Osteoblast (primary cell): ENCODE measurements around the gene PDZRN3. TPM values are rescaled to one million over a fixed set of nuclear protein-coding genes. Genes with fewer than 3 reads are reported as not detected.

Source experiments
- DNase-seq: peaks from one replicate; pipeline ENCODE4 v3.0.0; 2011; ENCODE audit warnings: low spot score, mixed read lengths; ENCODE audit not compliant: insufficient read length; ENCODE audit errors: missing footprints
- H2AFZ ChIP-seq: 2 replicates; pipeline ENCODE4 v1.6.0; 2011; ENCODE audit warnings: mild to moderate bottlenecking, low read length
- H3K27ac ChIP-seq: 2 replicates; pipeline ENCODE4 v1.5.1; 2011; ENCODE audit warnings: mild to moderate bottlenecking, low read depth, low read length, moderate library complexity
- H3K27me3 ChIP-seq: 2 replicates; pipeline ENCODE4 v1.6.0; 2012; ENCODE audit warnings: mild to moderate bottlenecking, control low read depth, inconsistent platforms, low read length, moderate library complexity; ENCODE audit not compliant: insufficient read depth
- H3K36me3 ChIP-seq: 2 replicates; pipeline ENCODE4 v1.5.1; 2011; ENCODE audit warnings: mild to moderate bottlenecking, low read length, control low read depth, moderate library complexity; ENCODE audit not compliant: insufficient read depth
- H3K4me1 ChIP-seq: 2 replicates; pipeline ENCODE4 v1.5.1; 2011; ENCODE audit warnings: mild to moderate bottlenecking, low read length, control low read depth, moderate library complexity; ENCODE audit not compliant: insufficient read depth
- H3K4me2 ChIP-seq: 2 replicates; pipeline ENCODE4 v1.6.0; 2011; ENCODE audit warnings: mild to moderate bottlenecking, low read length; ENCODE audit not compliant: insufficient read depth
- H3K4me3 ChIP-seq: fragments of 200-600 bp; sonication (generic); 3 replicates; pipeline ENCODE4 v1.5.1; 2012; ENCODE audit warnings: mild to moderate bottlenecking, low read length, inconsistent platforms; ENCODE audit not compliant: insufficient read depth
- H3K79me2 ChIP-seq: 2 replicates; pipeline ENCODE4 v1.6.0; 2012; ENCODE audit warnings: mild to moderate bottlenecking, low read length, control low read depth, inconsistent platforms; ENCODE audit not compliant: insufficient read depth
- H3K9me3 ChIP-seq: 2 replicates; pipeline ENCODE4 v1.5.1; 2011; ENCODE audit warnings: low read depth, low read length, control low read depth
- H4K20me1 ChIP-seq: 2 replicates; pipeline ENCODE4 v1.6.0; 2012; ENCODE audit warnings: mild to moderate bottlenecking, low read length, control low read depth; ENCODE audit not compliant: insufficient read depth
- total RNA-seq: library from RNA; depleted of rRNA; stranded (reverse); fragments of >200 nt; gene quantifications from 2 replicates; pipeline ENCODE4 v1.2.3, GENCODE V29; 2012
- TF ChIP-seq, protein P1 (sequence below): IDR thresholded peaks from 2 replicates; pipeline ENCODE4 v1.5.1; 2011; ENCODE audit warnings: mild to moderate bottlenecking, low read depth, low read length, moderate library complexity; ENCODE audit errors: extremely low read depth

The PDZRN3 gene
- total RNA-seq, 1 donor, result 26.4 TPM

DNA sequence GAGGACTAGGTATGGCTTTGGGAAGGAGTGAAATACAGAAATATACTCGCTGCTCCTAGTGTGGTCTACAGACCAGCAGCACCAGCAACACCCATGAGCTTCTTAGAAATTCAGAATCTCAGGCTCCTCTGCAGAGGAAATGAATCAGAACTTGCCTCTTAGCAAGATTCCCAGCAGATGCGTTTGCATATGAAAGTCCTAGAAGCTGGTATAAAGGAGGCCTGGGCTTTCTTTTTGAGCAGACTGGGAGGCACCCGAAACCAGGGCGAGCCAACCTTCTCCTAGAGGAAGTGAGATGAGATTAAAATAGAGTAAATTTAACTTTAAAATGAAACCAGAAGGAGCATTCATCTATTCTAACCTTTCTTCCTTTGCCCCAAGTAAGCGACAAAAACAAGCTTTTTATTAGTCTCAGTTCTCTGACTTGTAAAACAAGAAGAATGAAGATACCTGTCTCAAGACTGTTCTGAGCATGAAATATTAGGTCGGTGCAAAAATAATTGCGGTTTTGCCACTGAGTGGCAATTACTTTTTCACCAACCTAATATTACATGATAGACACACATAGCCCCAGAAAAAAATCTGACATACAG lies 140.0 kb downstream of the PDZRN3 start:
- peak; percentile 21 for DNase-seq
- Histone ChIP-seq H4K20me1 (peaks cover 5% of the 10 kb centered on the region), H3K36me3 (no peaks in the 10 kb centered on the region), H3K4me3 (no peak overlapping the region), H2AFZ (no peak overlapping the region), H3K9me3 (no peaks in the 10 kb centered on the region), H3K27ac (no peak overlapping the region), H3K79me2 (peaks cover 3% of the 10 kb centered on the region), H3K4me2 (no peak overlapping the region), H3K4me1 (no peaks in the 10 kb centered on the region), H3K27me3 (no peaks in the 10 kb centered on the region)
- TF ChIP-seq, protein P1, sequence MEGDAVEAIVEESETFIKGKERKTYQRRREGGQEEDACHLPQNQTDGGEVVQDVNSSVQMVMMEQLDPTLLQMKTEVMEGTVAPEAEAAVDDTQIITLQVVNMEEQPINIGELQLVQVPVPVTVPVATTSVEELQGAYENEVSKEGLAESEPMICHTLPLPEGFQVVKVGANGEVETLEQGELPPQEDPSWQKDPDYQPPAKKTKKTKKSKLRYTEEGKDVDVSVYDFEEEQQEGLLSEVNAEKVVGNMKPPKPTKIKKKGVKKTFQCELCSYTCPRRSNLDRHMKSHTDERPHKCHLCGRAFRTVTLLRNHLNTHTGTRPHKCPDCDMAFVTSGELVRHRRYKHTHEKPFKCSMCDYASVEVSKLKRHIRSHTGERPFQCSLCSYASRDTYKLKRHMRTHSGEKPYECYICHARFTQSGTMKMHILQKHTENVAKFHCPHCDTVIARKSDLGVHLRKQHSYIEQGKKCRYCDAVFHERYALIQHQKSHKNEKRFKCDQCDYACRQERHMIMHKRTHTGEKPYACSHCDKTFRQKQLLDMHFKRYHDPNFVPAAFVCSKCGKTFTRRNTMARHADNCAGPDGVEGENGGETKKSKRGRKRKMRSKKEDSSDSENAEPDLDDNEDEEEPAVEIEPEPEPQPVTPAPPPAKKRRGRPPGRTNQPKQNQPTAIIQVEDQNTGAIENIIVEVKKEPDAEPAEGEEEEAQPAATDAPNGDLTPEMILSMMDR, result no peak

DNA sequence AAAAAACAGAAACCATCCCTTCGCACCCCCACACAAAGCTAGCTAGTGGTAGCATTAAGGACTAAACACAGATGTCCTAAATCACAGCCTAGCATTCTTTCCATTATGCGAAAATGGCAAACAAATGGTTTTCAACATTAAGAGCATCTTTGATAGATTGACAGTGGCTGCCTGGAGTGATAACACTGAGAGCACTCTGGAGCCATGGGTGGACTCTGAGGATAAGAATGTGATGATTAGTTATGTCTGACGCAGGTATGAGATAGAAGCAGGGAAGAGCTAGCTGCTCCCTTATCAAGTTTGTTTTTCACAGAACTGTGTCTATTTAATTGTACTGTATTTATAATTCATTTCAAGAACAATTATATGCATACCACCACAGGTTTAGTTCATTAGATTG lies 142.9 kb downstream of the PDZRN3 start:
- peaks cover 3% of the 10 kb centered on the region for H4K20me1 ChIP-seq
- H3K79me2 ChIP-seq, result peaks cover 3% of the 10 kb centered on the region

DNA sequence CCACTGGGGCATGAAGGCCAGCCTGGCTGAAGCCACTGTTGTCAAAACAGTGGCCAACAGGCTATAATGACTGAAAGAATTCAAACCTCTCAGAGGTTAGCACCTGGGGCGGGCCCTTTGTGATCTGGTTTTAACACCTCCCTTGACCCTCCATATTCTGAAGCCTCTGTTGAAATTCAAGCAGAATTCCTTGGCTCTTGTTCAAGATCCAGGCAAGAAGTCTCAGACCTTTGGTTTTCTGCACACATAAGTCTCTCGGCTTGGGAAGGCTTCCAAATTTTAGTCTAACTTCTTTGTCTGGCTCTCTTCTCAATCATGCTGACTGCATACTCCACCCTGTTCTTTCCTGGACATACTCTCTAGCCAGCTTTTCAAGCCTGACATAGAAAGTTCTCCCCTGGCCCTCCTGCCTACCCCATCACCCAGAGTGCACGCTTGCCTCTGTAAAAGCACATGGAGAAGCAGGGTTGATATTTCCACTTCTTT lies 144.5 kb downstream of the PDZRN3 start:
- Histone ChIP-seq H3K4me3 (no peak overlapping the region), H4K20me1 (peaks cover 3% of the 10 kb centered on the region), H3K27me3 (no peaks in the 10 kb centered on the region), H3K4me2 (no peak overlapping the region), H3K27ac (no peak overlapping the region), H3K36me3 (no peaks in the 10 kb centered on the region), H3K79me2 (peaks cover 3% of the 10 kb centered on the region), H3K9me3 (no peaks in the 10 kb centered on the region), H3K4me1 (no peaks in the 10 kb centered on the region), H2AFZ (no peak overlapping the region)
- TF ChIP-seq, protein P1, result no peak
- DNase-seq, result no peak

More for the DNA sequence above, 142.9 kb downstream of the PDZRN3 start:
- Histone ChIP-seq H3K4me3 (no peak overlapping the region), H3K4me1 (no peaks in the 10 kb centered on the region), H3K27me3 (no peaks in the 10 kb centered on the region), H3K9me3 (no peaks in the 10 kb centered on the region), H3K27ac (no peak overlapping the region), H2AFZ (no peak overlapping the region), H3K4me2 (no peak overlapping the region), H3K36me3 (no peaks in the 10 kb centered on the region)
- TF ChIP-seq, protein P1, result no peak
- no peak for DNase-seq

DNA sequence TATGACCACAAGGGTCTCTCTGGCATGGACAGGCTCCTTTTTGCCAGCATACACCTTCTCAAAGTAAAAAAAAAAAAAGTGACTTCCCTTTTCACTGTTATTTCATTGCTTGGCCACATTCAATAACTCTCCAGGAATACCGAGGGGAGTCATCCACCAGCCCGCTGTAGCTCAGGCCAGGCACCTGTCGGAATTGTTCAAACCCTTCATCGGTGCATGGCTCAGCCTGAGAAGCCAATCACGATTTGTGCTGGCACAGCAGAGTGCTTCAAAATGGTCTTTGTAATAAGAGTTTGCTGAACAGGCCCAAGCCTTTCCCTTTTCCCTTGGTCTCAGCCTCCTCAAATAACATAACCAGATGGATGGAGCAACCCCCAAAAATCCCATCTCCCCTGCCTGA lies 145.4 kb downstream of the PDZRN3 start:
- Histone ChIP-seq H3K27ac (no peak overlapping the region), H4K20me1 (peaks cover 6% of the 10 kb centered on the region)
- TF ChIP-seq, protein P1, result no peak

More for the DNA sequence above, 145.4 kb downstream of the PDZRN3 start:
- H3K4me3 ChIP-seq, result no peak overlapping the region
- peaks cover 3% of the 10 kb centered on the region for H3K79me2 ChIP-seq
- H3K4me1 ChIP-seq, result no peaks in the 10 kb centered on the region
- no peaks in the 10 kb centered on the region for H3K36me3 ChIP-seq
- H3K27me3 ChIP-seq, result no peaks in the 10 kb centered on the region
- no peak for DNase-seq
- H3K4me2 ChIP-seq, result no peak overlapping the region
- H3K9me3 ChIP-seq, result no peaks in the 10 kb centered on the region
- H2AFZ ChIP-seq, result no peak overlapping the region
